ENCODE results near the gene PDXP. TPM values are rescaled to one million over a fixed set of nuclear protein-coding genes. Genes with fewer than 3 reads are reported as not detected.

PDXP gene
- total and polyA plus RNA-seq, 2 donors (not counting 1 experiment from before 2014, with no cell fraction given), result 4.0 to 7.9 TPM

DNA sequence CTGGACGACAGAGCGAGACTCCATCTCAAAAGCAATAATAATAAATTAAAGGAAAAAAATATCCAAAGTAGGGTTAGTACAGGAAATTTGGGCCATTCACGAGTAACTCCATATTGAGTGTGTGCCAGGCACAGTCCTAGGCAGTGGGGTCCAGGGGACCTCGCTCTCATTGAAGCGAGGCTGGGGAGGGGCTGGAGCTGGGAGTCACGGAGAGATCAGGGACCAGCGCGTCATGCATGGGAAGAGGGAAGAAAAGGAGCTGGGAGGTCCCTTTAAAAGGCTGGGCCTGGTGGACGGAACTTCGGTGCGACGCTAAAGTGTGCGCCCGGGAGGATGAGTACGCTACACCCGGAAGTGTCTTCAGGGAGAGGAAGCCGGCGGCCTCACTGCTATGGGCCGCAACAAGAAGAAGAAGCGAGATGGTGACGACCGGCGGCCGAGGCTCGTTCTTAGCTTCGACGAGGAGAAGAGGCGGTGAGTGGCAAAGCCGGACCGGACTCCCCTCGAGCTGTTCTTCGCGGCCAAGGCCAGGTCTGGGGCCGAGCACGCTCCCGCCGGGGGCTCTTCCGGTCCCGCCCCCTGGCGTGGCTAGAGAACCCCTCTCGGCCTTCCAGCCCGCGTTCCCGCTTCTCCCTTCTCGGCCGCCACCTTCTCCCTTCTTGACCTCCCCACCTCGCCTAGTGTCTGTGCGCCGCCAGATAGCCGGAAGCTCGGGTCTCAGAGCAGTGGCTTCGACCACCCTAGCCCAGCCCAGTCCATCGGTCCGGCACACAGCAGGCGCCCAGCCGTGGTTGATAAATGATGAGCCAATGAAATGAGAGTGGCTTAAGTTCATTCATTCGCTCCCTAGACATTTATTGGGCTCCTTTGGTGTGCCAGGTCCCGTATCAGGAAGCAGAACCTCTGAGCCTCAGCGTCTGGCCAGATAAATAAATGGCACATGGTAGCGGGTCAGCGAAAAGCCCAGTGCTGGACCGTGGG, 27.8 kb downstream of the PDXP start, which contains the start of gene NOL12:
Gene NOL12, plus strand, starts transcription at position 342 of the 981 bp plus-strand sequence. Its CDS starts 50 bp downstream, at position 392.
- H3K4me3 ChIP-seq (replicated peaks in 1 of 4; ENCODE audit: control extremely low read depth in 1 of 4, insufficient read depth in 1 of 4, low read depth in 3 of 4, low read length in 4 of 4), result peak within 1 kb of the TSS; percentile 69 to 94 (median 82)
- TF ChIP-seq EZH2 (IDR thresholded peaks at IDR 0.05; ENCODE audit: low read length, missing control alignments), result no peak
- TF ChIP-seq, protein P1, sequence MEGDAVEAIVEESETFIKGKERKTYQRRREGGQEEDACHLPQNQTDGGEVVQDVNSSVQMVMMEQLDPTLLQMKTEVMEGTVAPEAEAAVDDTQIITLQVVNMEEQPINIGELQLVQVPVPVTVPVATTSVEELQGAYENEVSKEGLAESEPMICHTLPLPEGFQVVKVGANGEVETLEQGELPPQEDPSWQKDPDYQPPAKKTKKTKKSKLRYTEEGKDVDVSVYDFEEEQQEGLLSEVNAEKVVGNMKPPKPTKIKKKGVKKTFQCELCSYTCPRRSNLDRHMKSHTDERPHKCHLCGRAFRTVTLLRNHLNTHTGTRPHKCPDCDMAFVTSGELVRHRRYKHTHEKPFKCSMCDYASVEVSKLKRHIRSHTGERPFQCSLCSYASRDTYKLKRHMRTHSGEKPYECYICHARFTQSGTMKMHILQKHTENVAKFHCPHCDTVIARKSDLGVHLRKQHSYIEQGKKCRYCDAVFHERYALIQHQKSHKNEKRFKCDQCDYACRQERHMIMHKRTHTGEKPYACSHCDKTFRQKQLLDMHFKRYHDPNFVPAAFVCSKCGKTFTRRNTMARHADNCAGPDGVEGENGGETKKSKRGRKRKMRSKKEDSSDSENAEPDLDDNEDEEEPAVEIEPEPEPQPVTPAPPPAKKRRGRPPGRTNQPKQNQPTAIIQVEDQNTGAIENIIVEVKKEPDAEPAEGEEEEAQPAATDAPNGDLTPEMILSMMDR (conservative IDR thresholded peaks at IDR 0.05 in 1 of 2, IDR thresholded peaks at IDR 0.05 in 1 of 2; ENCODE audit: low read depth in 1 of 2, low read length in 2 of 2), result no peak
- peak within 1 kb of the TSS; percentile 90 for H3K9ac ChIP-seq (ENCODE audit: insufficient read depth, low read length)
- no peaks in the 10 kb centered on the region for H3K27me3 ChIP-seq (ENCODE audit: control insufficient read depth, insufficient read depth, low read length)
- no peaks in the 10 kb centered on the region for H3K9me3 ChIP-seq (ENCODE audit: control insufficient read depth, insufficient read depth, low read depth, low read length)
- peaks cover 3% of the 10 kb centered on the region for H3K4me1 ChIP-seq (ENCODE audit: control insufficient read depth, extremely low read depth, insufficient read depth, low read length)
- peak within 1 kb of the TSS; percentile 86 for H3K27ac ChIP-seq (ENCODE audit: insufficient read depth, low read length)
- H3K4me2 ChIP-seq (ENCODE audit: extremely low read depth, insufficient read depth, low read length), result peak within 1 kb of the TSS; percentile 97
- peak; percentile 89 to 91 for DNase-seq (ENCODE audit: low read depth in 2 of 2)
- H3K36me3 ChIP-seq (ENCODE audit: control insufficient read depth, insufficient read depth, low read length), result peaks cover 16% of the 10 kb centered on the region
- peaks cover 14% of the 10 kb centered on the region for H3K79me2 ChIP-seq (ENCODE audit: control insufficient read depth, insufficient read depth, low read length)
- no peaks in the 10 kb centered on the region for H4K20me1 ChIP-seq (ENCODE audit: control insufficient read depth, extremely low read depth, insufficient read depth, low read length)
- peak within 1 kb of the TSS; percentile 89 for H2AFZ ChIP-seq (ENCODE audit: low read length)

DNA sequence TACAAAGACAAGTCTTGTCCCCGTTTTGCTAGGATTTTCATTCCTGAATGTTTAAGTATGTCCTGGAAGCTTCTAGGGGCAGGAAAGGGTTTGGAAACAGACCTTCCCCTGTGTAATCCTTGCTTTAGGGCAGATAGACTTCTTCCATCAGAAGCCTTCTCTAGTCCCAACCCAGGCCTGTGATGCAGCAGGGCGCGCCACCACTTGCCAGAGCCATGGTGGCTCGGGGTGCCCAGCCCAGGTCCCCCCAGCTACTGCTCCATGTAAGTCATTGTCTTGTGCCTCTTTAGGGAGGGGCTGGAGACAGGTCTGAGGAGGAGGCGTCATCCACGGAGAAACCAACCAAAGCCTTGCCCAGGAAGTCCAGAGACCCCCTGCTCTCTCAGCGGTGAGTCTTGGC, 31.9 kb downstream of the PDXP start:
- Histone ChIP-seq H3K9me3 (ENCODE audit: control insufficient read depth, insufficient read depth, low read depth, low read length) (no peaks in the 10 kb centered on the region), H3K4me3 (replicated peaks in 1 of 4; ENCODE audit: control extremely low read depth in 1 of 4, insufficient read depth in 1 of 4, low read depth in 3 of 4, low read length in 4 of 4) (no peak overlapping the region), H3K4me1 (ENCODE audit: control insufficient read depth, extremely low read depth, insufficient read depth, low read length) (peaks cover 2% of the 10 kb centered on the region), H3K27me3 (ENCODE audit: control insufficient read depth, insufficient read depth, low read length) (no peaks in the 10 kb centered on the region), H4K20me1 (ENCODE audit: control insufficient read depth, extremely low read depth, insufficient read depth, low read length) (no peaks in the 10 kb centered on the region), H3K27ac (ENCODE audit: insufficient read depth, low read length) (no peak overlapping the region), H3K36me3 (ENCODE audit: control insufficient read depth, insufficient read depth, low read length) (peaks cover 27% of the 10 kb centered on the region), H3K4me2 (ENCODE audit: extremely low read depth, insufficient read depth, low read length) (no peak overlapping the region), H3K79me2 (ENCODE audit: control insufficient read depth, insufficient read depth, low read length) (peaks cover 14% of the 10 kb centered on the region), H2AFZ (ENCODE audit: low read length) (no peak overlapping the region), H3K9ac (ENCODE audit: insufficient read depth, low read length) (no peak overlapping the region)
- TF ChIP-seq, protein P1 (conservative IDR thresholded peaks at IDR 0.05 in 1 of 2, IDR thresholded peaks at IDR 0.05 in 1 of 2; ENCODE audit: low read depth in 1 of 2, low read length in 2 of 2), result no peak
- TF ChIP-seq EZH2 (IDR thresholded peaks at IDR 0.05; ENCODE audit: low read length, missing control alignments), result no peak
- DNase-seq (ENCODE audit: low read depth in 2 of 2), result no peak

DNA sequence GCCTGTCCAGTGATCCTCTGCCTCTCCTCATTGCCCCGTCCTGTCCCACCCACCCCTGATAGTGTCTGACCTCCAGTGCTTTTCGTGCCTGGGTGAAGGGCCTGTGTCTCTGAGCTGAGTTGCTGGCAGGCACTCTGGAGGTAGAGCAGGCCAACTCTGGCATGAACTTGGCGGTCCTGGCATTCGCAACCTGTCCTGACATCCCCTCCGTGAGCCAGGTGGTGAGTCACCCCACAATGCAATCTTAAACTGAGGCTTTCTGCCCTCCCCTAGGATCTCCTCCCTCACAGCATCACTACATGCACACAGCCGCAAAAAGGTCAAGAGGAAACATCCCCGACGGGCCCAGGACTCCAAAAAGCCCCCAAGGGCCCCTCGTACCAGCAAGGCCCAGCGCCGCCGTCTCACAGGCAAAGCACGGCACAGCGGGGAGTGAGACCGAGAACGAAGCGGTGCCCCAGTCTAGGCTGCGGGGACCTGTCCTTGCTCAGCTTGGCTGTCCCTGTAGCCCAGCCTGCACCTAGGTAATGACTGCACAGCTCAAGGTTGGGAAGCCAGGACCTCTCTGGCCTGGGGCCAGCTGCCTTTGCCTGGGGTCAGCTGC, 32.5 kb downstream of the PDXP start:
- Histone ChIP-seq H3K36me3 (ENCODE audit: control insufficient read depth, insufficient read depth, low read length) (peaks cover 27% of the 10 kb centered on the region), H3K9me3 (ENCODE audit: control insufficient read depth, insufficient read depth, low read depth, low read length) (no peaks in the 10 kb centered on the region), H3K4me1 (ENCODE audit: control insufficient read depth, extremely low read depth, insufficient read depth, low read length) (peaks cover 6% of the 10 kb centered on the region), H2AFZ (ENCODE audit: low read length) (no peak overlapping the region), H3K4me3 (replicated peaks in 1 of 4; ENCODE audit: control extremely low read depth in 1 of 4, insufficient read depth in 1 of 4, low read depth in 3 of 4, low read length in 4 of 4) (no peak overlapping the region), H4K20me1 (ENCODE audit: control insufficient read depth, extremely low read depth, insufficient read depth, low read length) (no peaks in the 10 kb centered on the region), H3K27me3 (ENCODE audit: control insufficient read depth, insufficient read depth, low read length) (no peaks in the 10 kb centered on the region), H3K79me2 (ENCODE audit: control insufficient read depth, insufficient read depth, low read length) (peaks cover 14% of the 10 kb centered on the region), H3K27ac (ENCODE audit: insufficient read depth, low read length) (no peak overlapping the region), H3K4me2 (ENCODE audit: extremely low read depth, insufficient read depth, low read length) (no peak overlapping the region), H3K9ac (ENCODE audit: insufficient read depth, low read length) (no peak overlapping the region)
- peak in 1 of 2 donors; percentile 21 for DNase-seq (ENCODE audit: low read depth in 2 of 2)
- TF ChIP-seq, protein P1 (conservative IDR thresholded peaks at IDR 0.05 in 1 of 2, IDR thresholded peaks at IDR 0.05 in 1 of 2; ENCODE audit: low read depth in 1 of 2, low read length in 2 of 2), result no peak
- no peak for TF ChIP-seq EZH2 (IDR thresholded peaks at IDR 0.05; ENCODE audit: low read length, missing control alignments)
